GM08714 (cell line): Measurements from ENCODE around the gene PRAMEF10.
"Not testable (repeated sequence)": the region's sequence is repeated elsewhere in the genome, so short reads cannot be mapped to it uniquely, and the experiment has no call there.

ENCODE experiments used
- H3K4me3 ChIP-seq: fragments of 200-500 bp; sonication (Bioruptor generic); 2 replicates; pipeline ENCODE4 v1.5.1; 2014; ENCODE audit warnings: mild to moderate bottlenecking, low read length, inconsistent platforms
- ZNF274 ChIP-seq: IDR thresholded peaks from 2 replicates; pipeline ENCODE4 v1.6.1; 2012; ENCODE audit warnings: mild to moderate bottlenecking, low read depth, low read length

The PRAMEF10 gene, protein sequence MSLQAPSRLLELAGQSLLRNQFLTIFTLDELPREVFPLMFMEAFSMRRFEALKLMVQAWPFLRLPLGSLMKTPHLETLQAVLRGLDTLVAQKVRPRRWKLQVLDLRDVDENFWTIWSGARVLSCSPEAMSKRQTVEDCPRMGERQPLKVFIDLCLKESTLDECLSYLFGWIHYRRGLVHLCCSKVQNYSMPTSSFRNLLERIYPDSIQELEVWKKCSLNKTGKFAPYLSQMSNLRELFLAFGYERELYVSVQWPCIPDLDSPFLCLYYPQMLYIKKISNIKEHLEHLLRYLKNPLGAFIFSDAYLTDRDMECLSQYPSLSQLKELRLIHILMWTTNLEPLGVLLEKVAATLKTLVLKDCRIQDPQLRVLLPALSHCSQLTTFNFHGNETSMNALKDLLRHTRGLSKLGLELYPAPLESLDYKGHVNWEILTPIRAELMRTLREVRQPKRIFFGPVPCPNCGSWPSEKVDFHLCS

DNA sequence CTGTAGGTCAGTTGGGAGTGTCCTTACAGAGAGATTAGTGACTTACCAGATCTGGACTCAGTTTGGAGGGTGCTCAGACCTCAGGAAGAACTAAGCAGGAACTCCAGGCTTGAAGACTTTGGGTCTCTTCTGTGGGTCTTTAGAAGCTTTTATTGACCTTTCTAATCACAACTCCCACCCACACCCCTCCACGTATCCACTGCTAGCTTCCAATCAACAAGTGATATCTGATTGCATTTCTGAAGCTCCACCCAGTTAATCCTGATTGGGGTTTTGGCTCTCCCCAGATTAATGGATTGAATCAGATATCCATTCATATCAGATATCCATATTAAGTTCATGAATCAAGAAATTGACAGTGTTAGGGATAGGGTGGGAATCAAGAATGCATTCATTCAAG lies at the start of gene PRAMEF10:
Gene PRAMEF10 (minus strand): TSS at position 101 of the 400 bp plus-strand sequence. CDS start 2,423 bp downstream, outside the sequence.
- not testable (repeated sequence) for H3K4me3 ChIP-seq

DNA sequence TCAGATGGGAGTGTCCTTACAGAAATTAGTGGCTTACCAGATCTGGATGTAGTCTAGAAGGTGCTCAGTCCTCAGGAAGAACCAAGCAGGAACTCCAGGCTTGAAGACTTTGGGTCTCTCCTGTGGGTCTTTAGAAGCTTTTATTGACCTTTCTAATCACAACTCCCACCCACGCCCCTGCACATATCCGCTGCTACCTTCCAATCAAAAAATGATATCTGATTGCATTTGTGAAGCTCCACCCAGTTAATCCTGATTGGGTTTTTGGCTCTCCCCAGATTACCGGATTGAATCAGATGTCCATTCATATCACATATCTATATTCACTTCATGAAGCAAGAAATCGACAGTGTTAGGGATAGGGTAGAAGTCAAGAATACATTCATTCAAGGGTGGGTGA lies 49.4 kb upstream of the PRAMEF10 start, which contains the start of gene PRAMEF6:
Gene PRAMEF6 (minus strand): TSS at position 101 of the 400 bp plus-strand sequence. CDS start 5,062 bp downstream, outside the sequence.
- H3K4me3 ChIP-seq: not testable (repeated sequence)

DNA sequence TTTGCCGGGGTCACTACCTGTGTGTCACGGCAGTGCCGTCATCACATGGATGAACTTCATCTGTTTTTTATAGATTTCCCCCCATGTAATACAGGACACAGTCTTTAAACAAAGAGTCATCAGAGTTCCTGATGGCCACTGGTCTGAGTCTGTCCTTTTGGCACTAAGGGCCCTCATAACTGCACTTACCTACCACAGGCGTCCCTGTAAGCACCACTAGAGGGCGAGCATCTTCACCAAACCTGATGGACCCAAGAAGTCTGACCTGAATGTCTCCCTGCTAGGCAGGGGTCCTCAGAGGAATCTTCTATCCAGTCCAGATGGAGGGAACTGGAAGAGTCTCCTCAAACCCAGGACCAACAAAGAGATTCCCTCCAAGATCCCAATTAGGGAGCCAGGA lies 26.3 kb upstream of the PRAMEF10 start:
- not testable (repeated sequence) for H3K4me3 ChIP-seq

DNA sequence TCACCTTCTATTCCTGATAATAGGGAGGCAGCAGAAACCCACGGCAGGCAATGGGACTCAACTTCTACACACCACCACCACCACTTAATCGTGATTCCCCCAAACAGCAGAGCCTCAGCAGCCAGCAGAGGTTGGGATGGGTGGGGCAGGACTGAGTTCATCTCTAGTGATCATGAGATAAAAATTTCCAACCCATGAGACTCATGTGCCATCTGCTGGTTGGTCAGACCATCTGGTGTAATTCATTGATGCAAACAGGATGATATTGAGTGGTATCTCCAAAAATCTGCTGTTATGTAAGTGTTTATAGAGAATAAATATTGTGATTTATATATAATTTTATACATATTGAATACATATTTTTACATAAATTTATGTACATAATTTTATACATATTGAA lies 23.7 kb upstream of the PRAMEF10 start:
- H3K4me3 ChIP-seq: not testable (repeated sequence)

DNA sequence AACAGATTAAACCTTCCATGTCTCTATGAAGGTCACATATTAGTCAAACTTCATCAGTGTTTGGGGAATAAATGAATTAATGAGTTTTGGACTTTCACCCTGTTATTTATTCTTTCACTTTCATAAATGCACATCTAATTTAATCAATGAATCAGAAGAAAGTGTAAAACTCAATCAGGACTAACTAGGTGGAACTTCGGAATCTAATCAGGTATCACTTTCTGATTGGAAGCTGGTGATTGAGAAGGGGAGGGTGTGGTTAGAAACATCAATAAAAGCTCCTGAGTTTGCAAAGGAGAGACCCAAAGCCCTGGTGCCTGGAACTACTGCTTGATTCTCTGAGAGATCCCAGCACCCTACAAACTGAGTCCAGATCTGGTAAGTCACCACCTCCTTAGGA lies 18.2 kb upstream of the PRAMEF10 start, which contains the start of gene PRAMEF7:
Gene PRAMEF7 (plus strand): TSS at position 301 of the 400 bp plus-strand sequence. CDS start 1,083 bp downstream, outside the sequence.
- not testable (repeated sequence) for H3K4me3 ChIP-seq

DNA sequence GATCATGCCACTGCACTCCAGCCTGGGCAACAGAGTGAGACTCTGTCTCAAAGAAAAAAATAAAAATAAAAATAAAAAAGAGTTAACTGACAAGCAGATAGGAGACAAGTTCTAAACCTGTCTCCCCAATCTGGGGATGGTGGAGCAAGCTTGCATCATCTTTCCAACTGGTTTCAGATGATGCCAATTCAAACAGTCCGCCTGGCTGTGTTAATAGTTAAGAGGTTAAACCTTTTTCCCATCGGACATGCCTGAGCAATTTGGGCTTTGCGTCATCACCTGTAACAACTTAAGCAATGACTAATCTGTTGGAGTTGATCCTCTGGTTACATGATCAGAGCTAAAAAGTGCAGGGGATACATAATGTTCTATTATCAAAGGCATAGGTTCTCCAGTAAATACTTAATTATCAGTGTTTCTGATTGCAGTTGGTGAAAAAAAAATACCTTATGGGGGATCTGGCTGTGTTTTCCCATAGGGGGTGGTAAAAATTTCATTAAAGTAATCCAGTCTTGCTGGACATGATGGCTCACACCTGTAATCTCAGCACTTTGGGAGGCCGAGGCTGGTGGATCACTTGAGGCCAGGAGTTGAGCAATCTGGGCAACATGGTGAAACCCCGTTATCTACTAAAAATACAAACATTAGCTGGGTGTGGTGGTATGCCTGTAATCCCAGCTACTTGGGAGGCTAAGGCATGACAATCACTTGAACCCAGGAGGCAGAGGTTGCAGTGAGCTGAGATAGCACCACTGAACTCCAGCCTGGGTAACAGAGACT lies 5.9 kb upstream of the PRAMEF10 start:
- not testable (repeated sequence) for H3K4me3 ChIP-seq

DNA sequence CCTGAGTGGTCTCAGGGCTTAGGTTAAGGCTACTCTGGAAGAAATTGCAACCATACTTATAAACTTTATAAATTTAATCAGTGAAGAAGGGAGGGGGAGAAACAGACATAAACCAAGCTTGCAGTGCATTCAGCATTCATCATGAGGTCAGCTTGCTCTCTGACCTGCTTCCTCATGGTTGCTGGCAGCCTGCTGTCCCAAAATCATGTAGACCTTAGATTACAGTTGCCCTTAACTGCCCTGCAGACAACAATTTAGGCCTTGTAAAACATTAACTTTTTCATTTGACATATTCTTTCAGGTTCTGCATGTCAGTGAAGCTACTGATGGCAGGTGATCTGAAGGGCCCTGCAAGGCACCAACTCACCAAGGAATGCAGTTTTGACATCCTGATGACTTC lies 1.1 kb upstream of the PRAMEF10 start:
- not testable (repeated sequence) for H3K4me3 ChIP-seq

DNA sequence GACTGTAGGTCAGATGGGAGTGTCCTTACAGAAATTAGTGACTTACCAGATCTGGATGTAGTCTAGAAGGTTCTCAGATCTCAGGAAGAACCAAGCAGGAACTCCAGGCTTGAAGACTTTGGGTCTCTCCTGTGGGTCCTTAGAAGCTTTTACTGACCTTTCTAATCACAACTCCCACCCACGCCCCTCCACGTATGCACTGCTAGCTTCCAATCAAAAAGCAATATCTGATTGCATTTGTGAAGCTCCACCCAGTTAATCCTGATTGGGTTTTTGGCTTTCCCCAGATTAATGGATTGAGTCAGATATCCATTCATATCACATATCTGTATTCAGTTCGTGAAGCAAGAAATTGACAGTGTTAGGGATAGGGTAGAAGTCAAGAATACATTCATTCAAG lies 12.0 kb downstream of the PRAMEF10 start, which contains the start of gene PRAMEF4:
Gene PRAMEF4 (minus strand): TSS at position 101 of the 400 bp plus-strand sequence. CDS start 2,807 bp downstream, outside the sequence.
- H3K4me3 ChIP-seq: not testable (repeated sequence)

DNA sequence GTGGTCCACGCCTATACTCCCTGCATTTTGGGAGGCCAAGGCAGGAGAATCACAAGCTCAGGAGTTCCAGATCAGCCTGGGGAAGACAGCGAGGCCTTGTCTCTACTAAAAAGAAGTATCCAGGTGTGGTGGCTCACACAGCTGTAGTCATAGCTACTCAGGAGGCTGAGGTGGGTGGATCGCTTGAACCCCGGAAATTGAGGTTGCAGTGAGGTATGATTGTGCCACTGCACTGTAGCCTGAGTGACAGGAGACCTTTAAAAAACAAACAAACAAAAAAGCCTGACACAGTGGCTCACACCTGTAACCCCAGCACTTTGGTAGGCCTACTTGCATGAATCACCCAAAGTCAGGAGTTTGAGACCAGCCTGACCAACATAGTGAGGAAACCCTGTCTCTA lies 19.6 kb downstream of the PRAMEF10 start:
- not testable (repeated sequence) for H3K4me3 ChIP-seq

DNA sequence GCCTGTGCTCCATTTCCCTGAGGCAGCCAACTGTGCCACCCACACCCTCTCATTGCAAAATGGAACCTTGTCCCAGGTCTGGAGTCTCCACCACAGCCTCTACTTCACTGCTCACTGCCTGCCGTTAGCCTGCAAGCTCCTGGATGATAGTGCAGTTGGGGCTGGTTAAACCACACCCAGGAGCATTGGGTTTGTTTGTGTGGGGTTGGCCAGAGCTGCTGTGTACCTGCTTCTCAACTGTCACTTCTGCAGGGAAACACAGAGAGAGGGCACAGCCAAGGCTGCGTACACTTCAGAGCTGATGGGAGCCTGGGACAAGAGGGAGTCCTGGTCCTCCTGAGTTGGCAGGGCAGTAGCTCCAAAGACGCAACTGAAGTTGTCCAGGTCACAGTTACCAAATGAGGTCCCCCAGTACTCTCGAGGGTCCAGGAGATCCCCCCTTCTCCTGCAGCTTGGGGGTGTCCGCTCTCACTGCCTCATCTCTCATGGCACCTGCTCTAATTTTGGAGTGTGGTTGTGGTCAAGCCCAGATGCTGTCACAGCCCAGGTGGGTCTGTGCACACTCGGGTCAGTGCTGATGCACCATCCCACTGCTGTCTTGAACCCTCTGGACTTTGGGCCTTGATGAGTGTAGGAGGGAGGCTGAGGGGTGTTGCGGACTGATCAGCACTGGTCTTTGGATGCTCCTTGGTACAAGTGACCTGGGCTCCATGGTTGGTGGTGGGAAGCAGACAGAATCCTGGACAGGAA lies 34.8 kb downstream of the PRAMEF10 start:
- H3K4me3 ChIP-seq: not testable (repeated sequence)

DNA sequence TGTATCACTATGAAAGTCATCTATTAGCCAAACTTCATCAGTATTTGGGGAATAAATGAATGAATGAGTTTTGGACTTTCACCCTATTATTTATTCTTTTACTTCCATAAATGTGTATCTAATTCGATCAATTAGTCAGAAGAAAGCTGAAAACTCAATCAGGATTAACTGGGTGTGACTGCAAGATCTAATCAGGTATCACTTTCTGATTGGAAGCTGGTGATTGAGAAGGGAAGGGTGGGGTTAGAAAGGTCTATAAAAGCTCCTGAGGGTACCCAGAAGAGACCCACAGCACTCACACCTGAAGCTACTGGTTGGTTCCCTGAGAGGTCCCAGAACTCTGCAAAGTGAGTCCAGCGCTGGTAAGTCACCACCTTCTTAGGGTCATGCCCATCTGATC lies 41.3 kb downstream of the PRAMEF10 start, which contains the start of gene PRAMEF2:
Gene PRAMEF2 (plus strand): TSS at position 301 of the 400 bp plus-strand sequence. CDS start 1,924 bp downstream, outside the sequence.
- not testable (repeated sequence) for H3K4me3 ChIP-seq

DNA sequence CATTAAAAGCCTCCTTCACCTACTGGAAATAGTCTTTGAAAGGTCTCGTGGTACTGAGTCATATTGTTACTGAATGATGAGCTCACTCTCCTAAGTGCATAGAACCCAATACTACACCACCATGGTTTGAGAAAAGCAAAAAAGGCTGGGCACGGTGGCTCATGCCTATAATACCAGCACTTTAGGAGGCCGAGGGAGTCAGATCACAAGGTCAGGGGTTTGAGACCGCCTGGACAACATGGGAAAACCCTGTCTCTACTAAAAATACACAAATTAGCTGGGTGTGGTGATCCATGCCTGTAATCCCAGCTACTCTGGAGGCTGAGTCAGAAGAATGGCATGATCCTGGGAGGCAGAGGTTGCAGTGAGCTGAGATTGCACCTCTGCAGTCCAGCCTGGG lies 46.3 kb downstream of the PRAMEF10 start:
- TF ChIP-seq ZNF274: no peak
- no peak overlapping the region for H3K4me3 ChIP-seq

DNA sequence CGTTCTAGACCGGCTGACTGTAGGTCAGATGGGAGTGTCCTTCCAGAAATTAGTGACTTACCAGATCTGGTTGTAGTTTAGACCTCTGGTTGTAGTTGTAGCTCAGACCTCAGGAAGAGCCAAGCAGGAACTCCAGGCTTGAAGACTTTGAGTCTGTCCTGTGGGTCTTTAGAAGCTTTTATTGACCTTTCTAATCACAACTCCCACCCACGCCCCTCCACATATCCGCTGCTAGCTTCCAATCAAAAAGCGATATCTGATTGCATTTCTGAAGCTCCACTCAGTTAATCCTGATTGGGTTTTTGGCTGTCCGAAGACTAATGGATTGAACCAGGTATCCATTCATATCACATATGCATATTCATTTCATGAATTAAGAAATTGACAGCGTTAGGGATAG lies 49.5 kb downstream of the PRAMEF10 start, which contains the start of gene HNRNPCL1:
Gene HNRNPCL1 (minus strand): TSS at position 101 of the 400 bp plus-strand sequence. CDS start 431 bp downstream, outside the sequence.
- not testable (repeated sequence) for H3K4me3 ChIP-seq
